ENCODE data around the gene IQGAP2. TPM values are rescaled to one million over a fixed set of nuclear protein-coding genes. Genes with fewer than 3 reads are reported as not detected.

The IQGAP2 gene
- total and polyA plus RNA-seq, 8 donors: 15.6 to 29.1 (median 17.1) TPM

- no peak for TF ChIP-seq CTCF (IDR thresholded peaks at IDR 0.05)
- no peak overlapping the region for H3K4me3 ChIP-seq
- H3K27ac ChIP-seq: no peak overlapping the region
- no peaks in the 10 kb centered on the region for H3K9me3 ChIP-seq
- DNase-seq (no peak), ATAC-seq (no peak)
- H3K27me3 ChIP-seq: no peaks in the 10 kb centered on the region
- H3K36me3 ChIP-seq: peaks cover 0 to 14% of the 10 kb centered on the region in 2 donors
- H3K4me1 ChIP-seq: peaks cover 0 to 10% of the 10 kb centered on the region in 2 donors
- intact Hi-C loops (cut with DNase I): no loop called here
Observed at GRCh38 chr5:76638479-76638878, 235.4 kb downstream of the IQGAP2 start.

- Histone ChIP-seq H3K9me3 (no peaks in the 10 kb centered on the region), H3K4me3 (no peak overlapping the region), H3K27ac (no peak overlapping the region), H3K4me1 (peaks cover 0 to 10% of the 10 kb centered on the region in 2 donors), H3K27me3 (no peaks in the 10 kb centered on the region), H3K36me3 (peaks cover 0 to 15% of the 10 kb centered on the region in 2 donors)
- intact Hi-C loops (cut with DNase I): no loop called here
- peak; percentile 58 to 63 for TF ChIP-seq CTCF (IDR thresholded peaks at IDR 0.05)
- peak; percentile 79 for ATAC-seq
- DNase-seq: peak in 3 of 4 donors; percentile 42 to 64 (median 49)
Observed at GRCh38 chr5:76641514-76642120, 238.5 kb downstream of the IQGAP2 start.

GRCh38 chr5:76642390-76643040, 239.4 kb downstream of the IQGAP2 start:
- Histone ChIP-seq H3K4me3 (no peak overlapping the region), H3K36me3 (peaks cover 0 to 19% of the 10 kb centered on the region in 2 donors), H3K9me3 (no peaks in the 10 kb centered on the region), H3K27me3 (no peaks in the 10 kb centered on the region), H3K27ac (no peak overlapping the region), H3K4me1 (peaks cover 0 to 10% of the 10 kb centered on the region in 2 donors)
- no peak for ATAC-seq
- intact Hi-C loops (cut with DNase I): no loop called here
- no peak for TF ChIP-seq CTCF (IDR thresholded peaks at IDR 0.05)
- no peak for DNase-seq

- Histone ChIP-seq H3K9me3 (peaks cover 0 to 3% of the 10 kb centered on the region in 2 donors), H3K27ac (no peak overlapping the region), H3K4me1 (peaks cover 0 to 6% of the 10 kb centered on the region in 2 donors), H3K36me3 (peaks cover 0 to 26% of the 10 kb centered on the region in 2 donors), H3K27me3 (no peaks in the 10 kb centered on the region), H3K4me3 (no peak overlapping the region)
- no peak for TF ChIP-seq CTCF (IDR thresholded peaks at IDR 0.05)
- DNase-seq: no peak
- ATAC-seq: no peak
- intact Hi-C loops (cut with DNase I): no loop called here
Observed at GRCh38 chr5:76643371-76643770, 240.3 kb downstream of the IQGAP2 start.

- Histone ChIP-seq H3K27ac (no peak overlapping the region), H3K27me3 (no peaks in the 10 kb centered on the region), H3K4me1 (no peaks in the 10 kb centered on the region), H3K4me3 (no peak overlapping the region), H3K9me3 (peaks cover 0 to 20% of the 10 kb centered on the region in 2 donors), H3K36me3 (peaks cover 0 to 23% of the 10 kb centered on the region in 2 donors)
- intact Hi-C loops (cut with DNase I): no loop called here
- TF ChIP-seq CTCF (IDR thresholded peaks at IDR 0.05): no peak
- DNase-seq (no peak), ATAC-seq (no peak)
Observed at GRCh38 chr5:76649140-76649539, 246.1 kb downstream of the IQGAP2 start.

Data from left lung (tissue), 10 donors.